Thyroid gland (tissue), 4 donors: ENCODE results near the gene PRELID3B.

Source experiments
- CTCF ChIP-seq, 6 experiments: fragments of 200-600 bp in 3 of 6; fragments of 450-650 bp in 3 of 6; sonication (generic) in 3 of 6; IDR thresholded peaks; one replicate each; pipeline ENCODE4 v1.5.1; 2016 to 2019; ENCODE audit warnings: antibody characterized with exemption in 6 of 6, mild to moderate bottlenecking in 2 of 6, inconsistent platforms in 1 of 6, moderate library complexity in 1 of 6
- POLR2A ChIP-seq, 2 donors: fragments of 450-650 bp; IDR thresholded peaks; one replicate each; pipeline ENCODE4 v1.6.1; 2017; ENCODE audit warnings: antibody characterized with exemption in 2 of 2, mild to moderate bottlenecking in 2 of 2, moderate library complexity in 1 of 2

GRCh38 chr20:59000326-59000725, 42.3 kb downstream of the PRELID3B start:
- TF ChIP-seq CTCF (IDR thresholded peaks at IDR 0.05) (no peak), POLR2A (IDR thresholded peaks at IDR 0.05) (no peak)
